Measurements from ENCODE around the gene MCRIP1. TPM values are rescaled to one million over a fixed set of nuclear protein-coding genes. Genes with fewer than 3 reads are reported as not detected.

MCRIP1 gene
- total and polyA plus RNA-seq, 9 of the 15 experiments (the other 6 are each of a cell fraction or from before 2014, with no cell fraction given): 0.39 to 35.8 (median 9.7) TPM

DNA sequence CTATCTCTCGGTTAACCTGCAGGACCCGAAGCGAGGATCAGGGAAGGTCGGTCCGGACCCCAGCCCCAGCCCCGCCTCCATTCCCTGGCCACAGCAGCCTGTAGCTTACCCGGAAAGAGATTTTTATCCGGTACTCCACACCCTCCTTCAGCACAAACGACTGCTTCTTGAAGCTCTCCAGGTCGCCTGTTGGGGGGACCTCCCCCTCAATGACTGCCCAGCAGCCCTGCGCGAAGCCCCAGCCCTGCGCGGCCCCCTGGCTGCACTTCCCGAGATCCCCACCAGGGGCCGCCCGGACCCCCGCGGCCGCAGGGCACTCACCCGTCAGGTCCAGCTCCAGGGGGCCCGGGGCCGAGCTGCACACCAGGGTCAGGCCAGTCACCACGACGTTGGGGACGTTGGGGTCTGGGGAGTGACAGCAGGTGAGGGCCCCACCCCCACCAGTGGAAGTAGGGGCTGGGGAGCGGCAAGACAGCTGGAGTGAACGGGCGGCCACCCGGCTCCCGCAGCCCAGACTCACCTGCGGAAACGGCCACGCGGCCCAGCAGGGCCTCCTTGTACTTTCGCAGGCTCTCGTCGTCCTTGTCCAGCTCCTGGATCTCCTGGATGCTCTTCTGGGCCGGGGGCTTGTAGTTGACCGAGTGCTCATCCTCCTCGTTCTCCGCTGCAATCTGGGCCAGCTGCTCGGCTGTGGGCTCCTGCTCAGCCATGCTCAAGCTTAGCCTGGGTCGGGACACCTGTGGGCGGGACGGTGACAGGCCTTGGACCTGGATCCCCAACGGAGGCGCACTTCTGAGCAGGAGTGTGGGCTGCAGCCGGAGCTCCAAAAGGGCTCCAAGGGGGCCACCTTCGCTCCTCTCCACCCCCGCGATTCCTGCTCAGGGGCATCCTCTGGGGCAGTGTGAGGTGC lies 36.4 kb upstream of the MCRIP1 start (continued):
- TF ChIP-seq, protein P1, sequence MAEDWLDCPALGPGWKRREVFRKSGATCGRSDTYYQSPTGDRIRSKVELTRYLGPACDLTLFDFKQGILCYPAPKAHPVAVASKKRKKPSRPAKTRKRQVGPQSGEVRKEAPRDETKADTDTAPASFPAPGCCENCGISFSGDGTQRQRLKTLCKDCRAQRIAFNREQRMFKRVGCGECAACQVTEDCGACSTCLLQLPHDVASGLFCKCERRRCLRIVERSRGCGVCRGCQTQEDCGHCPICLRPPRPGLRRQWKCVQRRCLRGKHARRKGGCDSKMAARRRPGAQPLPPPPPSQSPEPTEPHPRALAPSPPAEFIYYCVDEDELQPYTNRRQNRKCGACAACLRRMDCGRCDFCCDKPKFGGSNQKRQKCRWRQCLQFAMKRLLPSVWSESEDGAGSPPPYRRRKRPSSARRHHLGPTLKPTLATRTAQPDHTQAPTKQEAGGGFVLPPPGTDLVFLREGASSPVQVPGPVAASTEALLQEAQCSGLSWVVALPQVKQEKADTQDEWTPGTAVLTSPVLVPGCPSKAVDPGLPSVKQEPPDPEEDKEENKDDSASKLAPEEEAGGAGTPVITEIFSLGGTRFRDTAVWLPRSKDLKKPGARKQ (CRISPR knock-in tag; IDR thresholded peaks at IDR 0.05): no peak
- TF ChIP-seq SIN3A (IDR thresholded peaks at IDR 0.05; ENCODE audit: borderline replicate concordance in 2 of 2, control insufficient read depth in 1 of 2, low read depth in 2 of 2, low read length in 2 of 2): peak in 1 of 2 experiments; percentile 62; a peak in 1 of 4 replicates
- TF ChIP-seq GATAD2B (IDR thresholded peaks at IDR 0.05; ENCODE audit: borderline replicate concordance): 0 out of 2 replicates have a peak, but pooled peaks have one; percentile 41
- TF ChIP-seq IFI16 (CRISPR knock-in tag; IDR thresholded peaks at IDR 0.05): no peak
- TF ChIP-seq HEY1 (CRISPR knock-in tag; IDR thresholded peaks at IDR 0.05; ENCODE audit: borderline replicate concordance): no peak
- TF ChIP-seq ZNF324 (CRISPR knock-in tag; IDR thresholded peaks at IDR 0.05): no peak
- TF ChIP-seq CBX3 (IDR thresholded peaks at IDR 0.05; ENCODE audit: borderline replicate concordance in 1 of 2, low read length in 2 of 2): no peak
- no peak for TF ChIP-seq CREM (IDR thresholded peaks at IDR 0.05; ENCODE audit: low read depth)
- TF ChIP-seq ELF4 (CRISPR knock-in tag; IDR thresholded peaks at IDR 0.05): no peak
- 0 out of 2 replicates have a peak, but pooled peaks have one; percentile 7 for TF ChIP-seq TAF15 (IDR thresholded peaks at IDR 0.05; ENCODE audit: low read depth, low read length)
- no peak for TF ChIP-seq ZNF584 (CRISPR knock-in tag; IDR thresholded peaks at IDR 0.05; ENCODE audit: low read depth)
- TF ChIP-seq U2AF2 (optimal IDR thresholded peaks at IDR 0.05; ENCODE audit: low read depth, low read length): no peak
- TF ChIP-seq, protein P2, sequence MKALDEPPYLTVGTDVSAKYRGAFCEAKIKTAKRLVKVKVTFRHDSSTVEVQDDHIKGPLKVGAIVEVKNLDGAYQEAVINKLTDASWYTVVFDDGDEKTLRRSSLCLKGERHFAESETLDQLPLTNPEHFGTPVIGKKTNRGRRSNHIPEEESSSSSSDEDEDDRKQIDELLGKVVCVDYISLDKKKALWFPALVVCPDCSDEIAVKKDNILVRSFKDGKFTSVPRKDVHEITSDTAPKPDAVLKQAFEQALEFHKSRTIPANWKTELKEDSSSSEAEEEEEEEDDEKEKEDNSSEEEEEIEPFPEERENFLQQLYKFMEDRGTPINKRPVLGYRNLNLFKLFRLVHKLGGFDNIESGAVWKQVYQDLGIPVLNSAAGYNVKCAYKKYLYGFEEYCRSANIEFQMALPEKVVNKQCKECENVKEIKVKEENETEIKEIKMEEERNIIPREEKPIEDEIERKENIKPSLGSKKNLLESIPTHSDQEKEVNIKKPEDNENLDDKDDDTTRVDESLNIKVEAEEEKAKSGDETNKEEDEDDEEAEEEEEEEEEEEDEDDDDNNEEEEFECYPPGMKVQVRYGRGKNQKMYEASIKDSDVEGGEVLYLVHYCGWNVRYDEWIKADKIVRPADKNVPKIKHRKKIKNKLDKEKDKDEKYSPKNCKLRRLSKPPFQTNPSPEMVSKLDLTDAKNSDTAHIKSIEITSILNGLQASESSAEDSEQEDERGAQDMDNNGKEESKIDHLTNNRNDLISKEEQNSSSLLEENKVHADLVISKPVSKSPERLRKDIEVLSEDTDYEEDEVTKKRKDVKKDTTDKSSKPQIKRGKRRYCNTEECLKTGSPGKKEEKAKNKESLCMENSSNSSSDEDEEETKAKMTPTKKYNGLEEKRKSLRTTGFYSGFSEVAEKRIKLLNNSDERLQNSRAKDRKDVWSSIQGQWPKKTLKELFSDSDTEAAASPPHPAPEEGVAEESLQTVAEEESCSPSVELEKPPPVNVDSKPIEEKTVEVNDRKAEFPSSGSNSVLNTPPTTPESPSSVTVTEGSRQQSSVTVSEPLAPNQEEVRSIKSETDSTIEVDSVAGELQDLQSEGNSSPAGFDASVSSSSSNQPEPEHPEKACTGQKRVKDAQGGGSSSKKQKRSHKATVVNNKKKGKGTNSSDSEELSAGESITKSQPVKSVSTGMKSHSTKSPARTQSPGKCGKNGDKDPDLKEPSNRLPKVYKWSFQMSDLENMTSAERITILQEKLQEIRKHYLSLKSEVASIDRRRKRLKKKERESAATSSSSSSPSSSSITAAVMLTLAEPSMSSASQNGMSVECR (CRISPR knock-in tag; IDR thresholded peaks at IDR 0.05): peak; percentile 67
- TF ChIP-seq KLF10 (CRISPR knock-in tag; IDR thresholded peaks at IDR 0.05): no peak
- TF ChIP-seq STAT5B (CRISPR knock-in tag; IDR thresholded peaks at IDR 0.05): no peak

All from K562 (cell line).